ENCODE data around the gene B9D1.

GRCh38 chr17:19319771-19320505 is 42.6 kb downstream of the B9D1 start:
- no peak for TF ChIP-seq CTCF (IDR thresholded peaks at IDR 0.05)
- TF ChIP-seq POLR2A (IDR thresholded peaks at IDR 0.05), result no peak
